Colonic mucosa (tissue), 4 donors: ENCODE results near the gene AQP12A. TPM values are rescaled to one million over a fixed set of nuclear protein-coding genes. Genes with fewer than 3 reads are reported as not detected.

ENCODE experiments used
- DNase-seq: peaks from one replicate; pipeline ENCODE4 v3.0.0-alpha.2; 2020
- H3K27ac ChIP-seq: fragments of 200-600 bp; one replicate; pipeline ENCODE4 v1.8.0; 2021
- H3K27me3 ChIP-seq: fragments of 200-600 bp; one replicate; pipeline ENCODE4 v1.8.0; 2021
- H3K36me3 ChIP-seq: fragments of 200-600 bp; one replicate; pipeline ENCODE4 v1.8.0; 2021
- H3K4me1 ChIP-seq: fragments of 200-600 bp; one replicate; pipeline ENCODE4 v1.8.0; 2021; ENCODE audit warnings: mild to moderate bottlenecking
- H3K4me3 ChIP-seq: fragments of 200-600 bp; one replicate; pipeline ENCODE4 v1.8.0; 2021
- H3K9ac ChIP-seq, 2 donors: one replicate each; pipeline ENCODE4 v1.7.0; 2013; ENCODE audit warnings: control low read depth in 2 of 2, low read depth in 2 of 2, low read length in 2 of 2
- H3K9me3 ChIP-seq: fragments of 200-600 bp; one replicate; pipeline ENCODE4 v1.8.0; 2021
- CTCF ChIP-seq: fragments of 200-600 bp; IDR thresholded peaks from one replicate; pipeline ENCODE4 v1.8.0; 2022; ENCODE audit warnings: antibody characterized with exemption, mild to moderate bottlenecking
- intact Hi-C: fragments of 100-400 bp; cut with DNase I; formaldehyde crosslinking; loops from one replicate; pipeline ENCODE4 v1.14.1; 2022
- total RNA-seq, 2 donors: library from RNA; stranded (reverse); fragmentation: NEBNext Ultra II Directional in 1 of 2; extraction: Animal tissue kit (Norgen Biotek cat#: 25700) in 1 of 2; gene quantifications; one replicate each; pipeline ENCODE4 v1.2.1, GENCODE V29; 2021
- donor health status: healthy.
- donor health status: DM: no; HTN: no; CAD: no.
- donor health status: DM: no; HTN: no; CAD: no.

The AQP12A gene
- total RNA-seq, 2 donors from 2014 or later: 9.0 to 20.5 TPM

DNA sequence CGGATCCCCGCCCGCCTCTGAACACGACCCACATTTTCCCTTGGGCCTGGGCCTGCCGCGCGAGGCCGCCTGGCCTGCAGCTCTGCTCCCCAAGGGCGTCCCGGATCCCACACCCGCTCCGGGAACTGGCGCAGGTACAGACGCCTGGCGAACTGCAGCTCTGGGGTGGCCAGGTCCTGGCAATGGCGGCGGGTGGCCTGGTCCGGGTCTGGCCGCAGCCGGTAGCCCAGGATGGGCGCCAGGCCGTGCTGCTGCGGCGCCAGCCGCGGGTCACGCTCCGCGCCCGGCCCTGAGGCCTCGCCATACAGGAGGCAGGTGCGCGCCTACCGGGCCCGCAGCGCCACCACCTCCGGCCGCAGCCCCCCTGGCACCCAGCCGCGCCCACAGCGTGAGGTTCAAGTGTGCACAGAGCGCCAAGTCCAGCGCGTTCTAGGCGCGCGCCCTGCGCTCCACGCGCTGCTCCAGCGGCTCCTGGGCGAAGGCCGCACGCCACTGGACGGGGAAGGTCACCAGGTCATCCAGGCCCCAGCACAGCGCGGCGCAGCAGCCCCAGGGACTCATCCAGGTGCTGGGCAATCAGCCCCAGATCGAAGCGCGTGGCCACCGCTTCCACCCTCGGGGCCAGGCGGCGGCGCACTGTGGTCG lies 9.5 kb downstream of the AQP12A start:
- Histone ChIP-seq H3K27ac (no peak overlapping the region), H3K4me3 (no peak overlapping the region), H3K27me3 (no peaks in the 10 kb centered on the region), H3K4me1 (no peaks in the 10 kb centered on the region), H3K9me3 (no peaks in the 10 kb centered on the region), H3K36me3 (no peaks in the 10 kb centered on the region), H3K9ac (no peak overlapping the region)
- no peak for DNase-seq
- intact Hi-C loops: no loop called here
- no peak for TF ChIP-seq CTCF

GRCh38 chr2:240701736-240702639 lies 10.3 kb downstream of the AQP12A start:
- H3K9ac ChIP-seq: no peak overlapping the region
- no peak overlapping the region for H3K27ac ChIP-seq
- no peaks in the 10 kb centered on the region for H3K4me1 ChIP-seq
- no peak for TF ChIP-seq CTCF
- no peak overlapping the region for H3K4me3 ChIP-seq
- no peaks in the 10 kb centered on the region for H3K36me3 ChIP-seq
- no peaks in the 10 kb centered on the region for H3K27me3 ChIP-seq
- no peaks in the 10 kb centered on the region for H3K9me3 ChIP-seq
- no peak for DNase-seq
- intact Hi-C loops: no loop called here

DNA sequence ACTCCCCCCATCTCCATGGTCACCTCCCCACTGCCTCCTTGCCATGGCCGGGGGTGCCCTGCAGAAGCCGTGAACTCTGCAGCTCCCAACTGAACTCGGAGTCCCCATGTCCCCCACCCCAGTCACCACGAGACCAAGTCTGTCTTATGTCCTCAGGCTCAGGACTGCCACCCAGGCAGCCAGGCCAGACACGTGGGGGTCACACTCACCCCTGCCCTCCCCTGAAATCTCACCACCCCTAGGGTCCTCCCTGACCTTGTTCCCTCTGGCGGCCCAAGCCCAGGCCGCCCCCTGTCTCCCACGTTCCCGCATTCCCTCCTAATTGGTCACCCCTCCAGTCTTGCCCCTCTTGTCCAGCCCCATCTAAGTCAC lies 11.0 kb downstream of the AQP12A start:
- no peak for DNase-seq
- no peaks in the 10 kb centered on the region for H3K9me3 ChIP-seq
- H3K4me3 ChIP-seq: no peak overlapping the region
- H3K9ac ChIP-seq: no peak overlapping the region
- H3K27me3 ChIP-seq: no peaks in the 10 kb centered on the region
- intact Hi-C loops: no loop called here
- TF ChIP-seq CTCF: no peak
- H3K4me1 ChIP-seq: no peaks in the 10 kb centered on the region
- no peak overlapping the region for H3K27ac ChIP-seq
- H3K36me3 ChIP-seq: no peaks in the 10 kb centered on the region

DNA sequence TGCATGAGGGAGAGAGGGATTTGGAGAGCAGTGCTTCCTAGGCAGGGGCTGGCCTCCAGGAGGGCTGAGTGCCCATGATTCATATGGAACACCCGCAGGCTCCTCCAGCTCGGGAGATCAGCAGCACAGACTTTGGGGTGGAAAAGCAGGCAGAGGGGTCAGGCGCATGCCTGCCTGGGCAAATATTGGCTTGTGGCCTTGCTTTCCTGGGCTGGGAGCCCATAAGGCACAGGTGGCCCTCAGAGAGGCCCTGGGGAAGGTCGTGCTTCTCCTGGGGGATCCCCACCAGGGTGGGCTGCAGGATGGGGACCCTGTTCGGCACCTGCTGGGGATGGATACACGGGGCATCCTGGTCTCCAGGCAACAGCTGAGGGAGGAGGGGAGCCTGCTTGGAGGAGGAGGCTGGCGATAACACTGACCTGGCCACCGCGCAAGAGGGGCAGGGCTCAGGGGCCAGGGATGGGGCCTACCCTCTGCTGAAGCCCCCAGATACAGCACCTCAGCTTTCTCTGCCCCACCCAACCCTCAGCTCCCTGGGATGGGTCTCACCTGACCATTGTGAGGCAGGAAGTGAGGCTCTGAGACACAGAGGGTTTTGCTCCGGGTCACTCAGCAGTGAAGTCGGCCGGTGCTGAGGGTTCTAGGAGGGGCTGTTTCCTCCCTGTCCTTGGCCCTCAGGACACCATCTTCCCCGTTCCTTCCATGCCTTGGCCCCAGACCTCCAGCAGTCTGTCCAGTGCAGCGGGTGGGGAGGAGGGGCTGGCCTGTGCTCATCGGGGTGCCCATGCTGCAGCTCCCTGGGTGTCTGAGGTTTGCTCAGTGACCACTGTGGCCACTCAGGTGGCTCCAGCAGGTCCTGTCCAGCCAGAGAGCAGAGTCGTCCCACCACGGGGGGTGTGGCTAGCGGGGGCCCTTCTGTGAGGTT lies 12.0 kb downstream of the AQP12A start:
- Histone ChIP-seq H3K4me3 (no peak overlapping the region), H3K27me3 (no peaks in the 10 kb centered on the region), H3K4me1 (no peaks in the 10 kb centered on the region), H3K36me3 (no peaks in the 10 kb centered on the region), H3K9ac (no peak overlapping the region), H3K27ac (no peak overlapping the region), H3K9me3 (no peaks in the 10 kb centered on the region)
- DNase-seq: no peak
- no peak for TF ChIP-seq CTCF
- intact Hi-C loops: no loop called here

DNA sequence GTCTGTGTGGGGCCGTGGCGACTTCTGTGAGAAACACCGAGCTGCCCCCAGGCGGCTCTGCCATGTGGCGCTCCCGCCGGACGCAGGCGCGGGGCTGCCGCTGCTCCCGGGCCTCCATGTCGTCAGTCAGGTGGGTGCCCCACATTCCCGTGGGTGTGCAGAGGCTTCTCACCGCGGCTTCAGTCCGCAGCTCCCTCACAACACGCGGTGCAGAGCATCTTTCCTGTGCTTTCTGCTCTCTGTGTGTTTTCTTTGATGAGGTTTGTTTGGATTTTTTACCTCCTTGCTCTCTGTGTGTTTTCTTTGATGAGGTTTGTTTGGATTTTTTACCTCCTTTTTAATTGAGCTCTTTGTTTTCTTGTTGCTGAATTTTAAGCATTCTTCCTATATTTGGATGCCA lies 13.0 kb downstream of the AQP12A start:
- no peak for DNase-seq
- Histone ChIP-seq H3K9me3 (no peaks in the 10 kb centered on the region), H3K9ac (no peak overlapping the region), H3K27me3 (no peaks in the 10 kb centered on the region), H3K4me3 (no peak overlapping the region), H3K36me3 (no peaks in the 10 kb centered on the region), H3K4me1 (no peaks in the 10 kb centered on the region), H3K27ac (no peak overlapping the region)
- intact Hi-C loops: no loop called here
- TF ChIP-seq CTCF: no peak
